HG03064 (cell line): ENCODE data around the gene ANKRD33B.
"Not testable (repeated sequence)": the region's sequence is repeated elsewhere in the genome, so short reads cannot be mapped to it uniquely, and the experiment has no call there.

Experiments used
- ATAC-seq: cut with Tn5 transposase; IDR thresholded peaks from one replicate; pipeline ENCODE4 v1.9.1; 2021; ENCODE audit warnings: low read depth; ENCODE audit not compliant: unreplicated experiment

ANKRD33B gene

DNA sequence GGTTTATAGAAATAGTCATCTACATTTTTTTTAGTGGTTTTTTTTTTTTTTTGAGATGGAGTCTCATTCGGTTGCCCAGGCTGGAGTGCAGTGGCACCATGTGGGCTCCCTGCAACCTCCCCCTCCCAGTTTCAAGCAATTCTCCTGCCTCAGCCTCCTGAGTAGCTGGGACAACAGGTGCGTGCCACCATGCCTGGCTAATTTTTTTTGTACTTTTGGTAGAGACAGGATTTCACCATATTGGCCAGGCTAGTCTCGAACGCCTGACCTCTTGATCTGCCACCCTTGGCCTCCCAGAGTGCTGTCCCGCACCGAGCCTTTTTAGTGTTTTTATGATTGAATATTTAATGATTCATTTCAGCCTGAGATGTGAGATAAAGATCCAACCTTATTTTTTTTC is 27.3 kb downstream of the ANKRD33B start:
- no peak for ATAC-seq

DNA sequence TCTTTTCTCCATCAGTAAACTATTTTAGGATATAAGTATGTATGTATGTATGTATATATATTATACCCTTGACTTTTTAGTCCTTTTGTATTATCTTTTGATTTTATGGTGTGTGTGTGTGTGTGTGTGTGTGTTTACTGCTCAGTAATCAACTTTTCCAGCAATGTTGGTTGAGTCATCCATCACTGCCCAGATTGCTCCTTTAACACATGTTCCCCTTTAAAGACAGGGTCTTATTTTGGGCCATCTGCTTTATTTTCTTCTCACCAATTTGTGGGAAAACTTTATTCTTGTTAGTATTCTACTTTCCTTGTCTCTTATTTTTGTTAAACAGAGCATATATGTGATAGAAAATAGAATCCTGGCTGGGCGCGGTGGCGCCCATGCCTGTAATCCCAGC is 28.1 kb downstream of the ANKRD33B start:
- no peak for ATAC-seq

DNA sequence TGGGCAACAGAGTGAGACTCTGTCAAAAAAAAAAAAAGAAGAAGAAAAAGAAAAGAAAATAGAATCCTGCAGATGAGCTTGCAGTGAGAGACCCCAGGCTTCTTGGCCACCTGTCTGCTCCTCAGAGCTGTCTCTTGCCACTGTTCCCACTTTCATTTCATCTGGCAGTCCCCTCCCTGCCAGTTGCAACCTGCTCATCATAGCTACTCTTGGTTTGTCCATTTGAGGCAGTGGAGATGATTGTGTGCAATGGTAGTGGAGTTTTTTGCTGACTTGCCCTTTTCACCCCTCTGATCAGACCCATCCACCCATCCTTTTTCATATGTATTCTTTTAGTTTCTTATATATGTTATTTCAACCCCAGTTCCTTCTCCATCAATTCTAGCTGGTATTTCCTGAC is 28.7 kb downstream of the ANKRD33B start:
- peak; percentile 44 for ATAC-seq

DNA sequence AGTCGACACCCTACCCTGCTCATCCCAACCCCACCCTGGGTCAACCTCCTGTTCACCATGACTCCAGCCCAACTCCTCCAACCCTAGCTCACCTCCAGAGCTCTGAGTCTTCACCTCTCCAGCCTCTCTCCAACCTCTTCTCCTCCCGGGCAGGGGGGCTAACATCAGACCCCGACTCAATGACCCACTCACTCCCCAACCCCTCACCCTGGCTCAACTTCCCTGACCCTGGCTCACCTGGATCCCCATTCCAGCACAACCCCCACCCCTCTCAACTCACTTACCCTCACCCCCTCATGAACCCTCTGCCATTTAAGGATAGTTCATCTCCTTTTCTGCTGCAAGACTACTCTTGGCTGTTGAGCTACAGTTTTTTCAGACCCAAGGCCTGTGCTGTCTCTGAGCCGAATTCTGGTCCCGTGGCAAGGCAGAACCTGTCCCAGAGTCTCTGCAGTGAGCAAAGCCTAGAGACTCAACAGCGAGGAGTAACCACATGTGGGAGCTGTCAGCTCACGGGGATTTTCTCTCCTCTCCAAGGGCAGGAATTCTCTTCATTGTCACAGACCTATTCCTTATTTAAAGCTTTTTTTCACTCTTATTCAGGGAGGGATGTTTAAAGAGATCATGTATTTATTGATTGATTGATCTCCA is 29.8 kb downstream of the ANKRD33B start:
- ATAC-seq: no peak

DNA sequence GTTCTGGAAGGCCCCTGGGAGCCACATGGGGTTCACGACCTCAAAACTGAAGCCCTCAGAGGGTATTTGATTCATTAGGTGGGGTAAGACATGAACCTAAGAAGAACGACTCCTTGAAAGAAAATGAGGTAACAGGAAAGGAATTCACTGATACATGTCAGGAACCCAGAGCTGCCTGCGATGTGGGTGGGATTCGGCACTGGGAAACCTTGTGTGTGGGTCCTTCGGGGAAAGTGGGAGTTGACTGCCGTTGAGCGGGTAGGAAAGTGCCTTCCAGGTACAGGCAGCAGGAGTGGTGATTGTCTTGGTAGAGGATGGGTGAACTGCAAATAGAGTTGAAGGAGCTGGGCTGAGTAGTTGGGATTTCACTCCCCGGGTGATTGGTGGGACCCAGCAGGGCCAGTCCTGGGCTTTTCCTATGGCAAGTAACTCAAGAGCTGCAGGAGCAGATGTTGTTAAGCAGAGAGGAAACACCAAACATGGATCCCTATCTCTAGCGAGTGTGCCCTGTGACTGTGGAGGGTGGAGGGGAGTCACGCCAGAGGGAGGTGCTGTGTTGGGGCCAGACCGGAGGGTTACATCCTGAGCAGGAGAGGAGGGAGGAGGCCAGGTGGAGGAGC is 30.8 kb downstream of the ANKRD33B start:
- ATAC-seq: no peak

DNA sequence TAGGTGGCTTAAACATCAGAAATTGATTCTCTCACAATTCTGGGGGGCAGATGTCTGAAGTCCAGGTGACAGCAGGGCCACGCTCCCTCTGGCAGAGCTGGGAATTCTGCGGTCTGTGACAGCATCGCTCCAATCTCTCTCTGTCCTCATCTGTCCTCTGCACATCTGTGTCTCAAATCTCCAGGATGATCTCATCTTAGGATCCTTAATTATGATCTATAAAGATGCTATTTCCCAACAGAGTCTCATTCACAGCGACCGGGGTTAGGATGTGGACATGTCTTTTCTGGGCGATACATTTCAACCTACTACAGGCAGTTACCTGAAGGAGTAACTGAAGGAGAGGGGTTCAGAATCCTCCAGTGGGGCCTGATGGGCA is 31.4 kb downstream of the ANKRD33B start:
- no peak for ATAC-seq

DNA sequence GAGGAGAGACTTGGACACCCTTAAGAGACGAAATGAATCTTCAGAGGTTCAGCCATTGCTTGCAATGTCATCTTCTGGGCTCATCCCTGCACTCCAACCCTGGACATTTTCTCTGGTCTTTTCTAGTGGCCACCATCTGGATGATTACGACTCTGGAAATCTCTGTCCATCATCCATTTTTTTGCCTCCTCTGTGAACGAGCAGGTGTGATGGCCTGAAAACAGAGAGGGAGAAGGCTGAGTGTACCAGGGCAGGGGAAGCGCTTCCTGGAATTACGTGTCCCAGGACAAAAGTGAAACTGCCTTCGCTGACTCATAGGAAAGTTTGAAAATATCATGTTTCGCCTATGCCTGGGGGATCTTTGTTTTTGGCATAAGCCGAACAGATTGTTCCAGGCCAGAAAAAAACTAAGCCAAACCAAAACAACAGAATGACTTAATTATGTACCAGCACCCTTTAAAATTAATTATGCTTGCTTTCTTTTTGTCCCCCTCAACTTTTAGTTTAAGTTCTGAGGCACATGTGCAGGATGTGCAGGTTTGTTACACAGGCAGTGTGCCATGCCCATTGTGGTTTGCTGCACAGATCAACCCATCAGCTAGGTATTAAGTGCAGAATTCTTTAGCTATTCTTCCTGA is 31.9 kb downstream of the ANKRD33B start:
- peak; percentile 38 for ATAC-seq

DNA sequence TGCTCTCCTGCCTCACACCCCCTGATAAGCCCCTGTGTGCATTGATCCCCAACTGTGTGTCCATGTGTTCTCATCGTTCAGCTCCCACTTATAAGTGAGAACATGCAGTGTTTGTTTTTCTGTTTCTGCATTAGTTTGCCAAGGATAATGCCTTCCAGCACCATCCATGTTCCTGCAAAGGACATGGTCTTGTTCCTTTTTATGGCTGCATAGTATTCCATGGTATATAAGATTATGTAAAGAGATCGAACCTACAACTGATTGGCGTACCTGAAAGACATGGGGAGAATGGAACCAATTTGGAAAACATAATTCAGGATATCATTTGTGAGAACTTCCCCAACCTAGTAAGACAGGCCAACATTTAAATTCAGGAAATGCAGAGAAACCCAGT is 32.4 kb downstream of the ANKRD33B start:
- ATAC-seq: no peak

DNA sequence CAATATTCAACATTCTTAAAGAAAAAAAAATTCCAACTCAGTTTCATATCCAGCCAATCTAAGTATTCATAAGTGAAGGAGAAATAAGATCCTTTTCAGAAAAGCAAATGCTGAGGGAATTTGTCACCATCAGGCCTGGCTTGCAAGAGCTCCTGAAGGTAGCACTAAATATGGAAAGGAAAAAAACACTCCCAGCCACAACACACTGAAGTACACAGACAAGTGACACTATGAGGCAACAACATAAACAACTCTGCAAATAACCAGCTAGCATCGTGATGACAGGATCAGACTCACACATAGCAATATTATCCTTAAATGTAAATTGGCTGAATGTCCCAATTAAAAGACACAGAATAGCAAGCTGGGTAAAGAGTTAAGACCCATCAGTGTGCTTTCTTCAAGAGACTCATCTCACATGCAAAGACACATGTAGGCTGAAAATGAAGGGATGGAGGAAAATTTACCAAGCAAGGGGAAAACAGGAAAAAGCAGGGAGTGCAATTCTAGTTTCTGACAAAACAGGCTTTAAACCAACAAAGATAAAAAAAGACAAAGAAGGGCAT is 33.1 kb downstream of the ANKRD33B start:
- no peak for ATAC-seq

DNA sequence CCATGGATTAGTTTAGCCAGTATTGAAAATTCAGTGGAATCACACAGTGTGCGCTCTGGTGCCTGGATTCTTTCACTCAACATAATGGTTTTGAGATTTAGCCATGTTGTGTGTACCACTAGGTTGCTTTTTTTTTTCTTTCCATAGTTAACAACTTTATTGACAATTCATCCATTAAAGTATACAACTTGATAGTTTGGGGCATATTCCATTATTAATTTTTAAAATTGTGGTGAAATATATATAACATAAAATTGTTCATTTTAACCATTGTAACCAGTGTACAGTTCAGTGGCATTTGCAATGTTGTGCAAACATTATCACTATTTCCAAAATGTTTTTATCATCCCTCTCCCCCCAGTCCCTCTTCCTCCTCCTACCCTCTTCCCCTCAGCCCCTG is 35.2 kb downstream of the ANKRD33B start:
- ATAC-seq: no peak

DNA sequence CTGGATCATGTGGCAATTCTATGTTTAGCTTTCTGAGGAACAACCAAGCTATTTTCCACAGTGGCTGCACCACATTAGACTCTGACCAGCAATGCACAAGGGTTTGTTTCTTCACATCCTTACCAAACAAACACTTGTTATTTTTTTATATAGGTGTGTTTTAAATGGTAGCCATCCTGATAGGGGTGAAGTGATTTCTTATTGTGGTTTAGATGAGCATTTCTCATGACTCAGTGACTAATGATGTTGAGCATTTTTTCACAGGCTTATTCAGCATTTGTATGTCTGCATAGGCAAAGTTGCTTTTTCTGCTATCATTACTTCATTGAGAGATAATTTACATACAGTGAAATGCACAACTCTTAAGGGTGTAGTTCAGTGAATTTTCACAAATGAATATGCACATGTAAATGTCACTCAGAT is 36.0 kb downstream of the ANKRD33B start:
- no peak for ATAC-seq

DNA sequence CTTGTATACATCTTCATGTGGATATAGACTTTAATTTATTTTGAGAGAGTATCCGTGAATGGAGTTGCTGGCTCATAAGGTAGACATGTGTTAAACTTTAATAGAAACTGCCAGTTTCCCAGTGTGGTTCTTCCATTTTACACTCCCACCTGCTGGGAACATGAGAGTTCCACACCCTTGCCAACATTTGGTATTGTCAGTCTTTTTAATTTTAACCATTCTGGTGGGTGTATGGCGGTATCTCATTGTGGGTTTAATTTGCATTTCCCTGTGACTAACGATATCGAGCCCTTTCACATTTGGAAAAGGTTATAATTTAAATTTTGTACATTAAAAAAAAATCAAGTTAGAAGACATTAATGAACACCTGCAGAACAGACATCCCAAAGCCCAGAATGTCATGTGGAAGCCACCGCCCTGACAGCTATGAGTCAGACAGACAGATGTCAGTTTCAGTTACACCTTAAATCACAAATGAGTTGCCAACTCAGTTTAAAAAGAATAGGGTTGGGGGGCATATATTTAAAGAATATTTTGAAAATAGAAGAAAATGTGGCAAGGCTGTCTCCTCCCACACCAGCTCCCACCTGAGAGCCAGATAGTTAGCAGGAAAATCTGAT is 36.9 kb downstream of the ANKRD33B start:
- peak; percentile 64 for ATAC-seq

DNA sequence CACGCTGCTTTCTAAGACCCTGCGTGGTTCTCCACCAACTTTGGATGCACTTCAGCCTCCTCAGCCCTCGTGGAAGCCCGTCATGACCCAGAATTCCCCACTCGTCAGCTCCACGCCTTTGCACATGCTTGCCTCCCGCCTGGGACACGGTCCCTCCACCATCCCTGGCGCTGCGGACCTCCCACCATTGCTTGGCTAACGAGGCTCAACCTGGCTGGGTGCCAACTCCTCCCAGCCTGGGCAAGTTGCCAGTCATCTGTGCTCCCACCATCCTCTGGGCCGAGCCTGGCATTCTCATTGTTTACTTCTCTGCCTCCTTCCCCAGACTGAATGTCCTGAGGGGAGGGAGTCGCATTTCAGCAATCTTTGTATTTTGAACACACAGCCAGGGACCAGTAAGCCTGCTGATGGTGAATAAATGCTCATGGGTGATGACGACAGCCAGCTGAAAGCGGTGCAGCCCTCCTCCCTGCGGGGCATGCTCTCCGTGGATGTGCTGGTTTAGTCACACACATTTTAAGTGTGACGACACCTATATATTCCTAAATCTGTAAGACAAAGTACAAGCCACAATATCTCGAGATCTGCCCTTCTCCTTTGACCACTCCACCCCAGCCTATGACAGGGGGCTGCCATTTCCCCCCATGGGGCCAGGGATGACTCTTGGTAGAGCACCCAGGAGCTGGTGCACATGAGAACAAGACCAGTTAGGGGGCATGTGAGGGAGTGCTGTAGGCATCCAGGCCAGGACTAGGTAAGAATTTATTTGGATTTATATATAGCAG is 37.6 kb downstream of the ANKRD33B start:
- ATAC-seq: peak; percentile 37

DNA sequence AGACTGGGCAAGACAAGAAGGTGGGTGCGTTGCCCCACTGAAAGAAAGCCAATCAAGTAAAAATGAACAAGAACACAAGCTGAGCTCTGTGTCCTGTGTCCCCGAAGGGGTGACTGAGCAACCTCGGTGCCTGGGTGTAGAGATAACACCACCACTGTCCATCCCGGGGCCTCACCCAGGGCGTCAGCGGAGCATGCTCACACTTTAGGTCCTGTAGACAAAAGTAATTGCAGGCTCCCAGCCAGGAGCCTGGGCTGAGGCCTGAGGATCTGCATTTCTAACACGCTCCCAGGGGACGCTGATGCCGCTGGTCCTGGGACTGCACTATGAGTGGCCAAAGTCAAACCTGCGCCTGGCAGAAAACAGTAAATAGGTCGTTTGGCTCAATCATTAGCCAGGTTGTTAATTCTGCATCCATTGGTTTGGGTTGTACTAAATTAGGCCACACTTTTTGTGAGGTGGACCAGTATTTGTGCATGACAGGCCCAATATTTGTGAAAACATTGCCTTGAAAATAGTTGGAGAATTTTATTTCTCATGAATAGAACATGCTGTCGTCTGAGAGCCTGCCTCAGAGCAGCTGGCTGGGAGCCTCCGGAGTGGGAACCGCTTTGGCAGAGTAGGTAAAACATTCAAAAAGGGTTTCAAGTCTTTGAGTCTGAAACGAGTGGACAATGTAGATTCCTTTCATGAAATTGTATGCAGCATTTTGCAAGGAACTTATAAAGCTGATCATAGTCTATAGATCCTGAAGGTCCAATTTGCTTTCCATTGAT is 38.3 kb downstream of the ANKRD33B start:
- ATAC-seq: no peak

DNA sequence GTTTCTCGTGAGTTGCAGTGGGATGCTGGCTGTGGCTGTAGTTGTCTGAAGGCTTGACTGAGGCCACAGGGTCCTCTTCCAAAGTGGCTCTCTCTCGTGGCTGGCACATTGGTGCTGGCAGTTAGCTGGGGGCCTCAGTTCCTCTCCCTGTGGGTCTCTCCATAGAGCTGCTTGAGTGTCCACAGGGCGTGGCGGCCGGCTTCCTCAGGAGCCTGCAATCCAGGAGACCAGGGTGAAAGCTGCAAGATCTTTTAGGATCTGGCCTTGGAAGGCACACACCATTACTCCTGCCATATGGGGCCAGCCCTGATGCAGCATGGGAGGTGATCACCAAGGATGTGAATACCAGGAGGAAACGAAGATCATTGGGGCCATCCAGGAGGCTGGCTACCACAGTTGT is 41.1 kb downstream of the ANKRD33B start:
- no peak for ATAC-seq

DNA sequence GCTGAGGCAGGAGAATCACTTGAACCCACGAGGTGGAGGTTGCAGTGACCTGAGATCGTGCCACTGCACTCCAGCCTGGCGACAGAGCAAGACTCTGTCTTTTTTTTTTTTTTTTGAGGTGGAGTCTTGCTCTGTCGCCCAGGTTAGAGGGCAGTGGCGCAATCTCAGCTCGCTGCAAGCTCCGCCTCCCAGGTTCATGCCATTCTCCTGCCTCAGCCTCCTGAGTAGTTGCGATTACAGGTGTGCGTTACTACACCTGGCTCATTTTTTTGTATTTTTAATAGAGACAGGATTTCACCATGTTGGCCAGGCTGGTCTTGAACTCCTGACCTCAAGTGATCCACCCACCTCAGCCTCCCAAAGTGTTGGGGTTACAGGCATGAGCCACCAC is 42.8 kb downstream of the ANKRD33B start:
- not testable (repeated sequence) for ATAC-seq

DNA sequence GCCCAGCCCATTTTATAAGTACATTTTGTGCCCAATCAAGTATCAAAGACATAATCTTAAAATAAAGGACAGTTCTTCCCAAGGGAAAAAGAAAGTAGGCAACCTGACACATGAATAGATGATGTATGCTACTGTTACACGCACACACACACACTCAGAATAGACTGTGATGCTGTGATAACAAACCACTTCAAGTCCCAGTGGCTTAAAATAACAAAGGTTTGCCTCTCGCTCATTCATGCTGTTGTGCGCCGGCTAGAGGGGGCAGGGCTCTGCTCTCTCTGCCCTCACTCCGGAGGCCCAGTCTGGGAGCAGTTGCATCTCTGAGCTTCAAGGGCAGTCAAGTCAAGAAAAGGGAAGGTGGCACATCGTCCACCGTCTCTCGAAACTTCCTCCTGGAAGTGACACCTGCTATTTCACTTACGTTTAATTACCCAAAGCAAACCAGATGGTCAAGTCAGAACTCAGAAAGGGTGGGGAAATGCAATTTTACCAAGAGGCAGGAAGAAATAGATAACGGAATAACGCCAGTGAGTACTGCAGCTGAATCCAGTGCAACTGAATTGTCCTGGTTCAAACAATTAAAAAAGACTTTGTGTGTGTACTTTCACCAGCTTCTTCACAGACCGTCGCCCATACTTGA is 43.3 kb downstream of the ANKRD33B start:
- peak; percentile 88 for ATAC-seq

DNA sequence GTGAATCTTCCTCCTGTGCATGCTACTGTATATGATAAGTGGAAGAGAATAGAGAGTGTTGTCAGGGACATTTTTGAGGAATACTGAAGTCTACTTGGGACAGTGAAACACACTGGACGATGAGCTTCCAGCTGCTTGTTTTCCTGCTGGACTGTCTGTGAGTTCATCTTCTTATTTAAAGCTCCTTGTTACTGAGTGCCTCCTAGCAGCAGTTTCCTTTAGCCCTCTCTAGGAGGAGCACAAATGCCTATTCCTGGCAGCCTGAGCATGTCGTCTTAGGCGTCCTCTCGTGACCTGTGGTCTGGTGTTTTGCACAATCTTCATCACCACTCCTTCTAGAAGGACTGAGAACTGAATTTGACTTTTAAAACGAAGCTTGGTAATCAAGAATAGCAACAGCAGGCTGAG is 43.8 kb downstream of the ANKRD33B start:
- ATAC-seq: peak; percentile 56

DNA sequence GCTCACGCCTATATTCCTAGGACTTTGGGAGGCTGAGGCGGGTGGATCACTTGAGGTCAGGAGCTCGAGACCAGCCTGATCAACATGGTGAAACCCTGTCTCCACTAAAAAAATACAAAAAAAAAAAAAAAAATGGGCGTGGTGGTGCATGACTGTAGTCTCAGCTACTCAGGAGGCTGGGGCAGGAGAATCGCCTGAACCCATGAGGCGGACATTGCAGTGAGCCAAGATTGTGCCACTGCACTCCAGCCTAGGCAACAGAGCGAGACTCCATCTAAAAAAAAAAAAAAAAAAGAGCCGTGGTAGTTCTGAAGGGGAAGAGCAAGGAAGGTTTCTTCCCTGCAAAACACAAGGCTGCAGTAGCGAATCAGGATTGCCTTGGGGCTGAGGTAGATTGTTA is 44.2 kb downstream of the ANKRD33B start:
- ATAC-seq: not testable (repeated sequence)
